ENCODE measurements around the gene ADGRF5. TPM values are rescaled to one million over a fixed set of nuclear protein-coding genes. Genes with fewer than 3 reads are reported as not detected.

Gene ADGRF5
- polyA plus RNA-seq, 1 experiment = not detected

DNA sequence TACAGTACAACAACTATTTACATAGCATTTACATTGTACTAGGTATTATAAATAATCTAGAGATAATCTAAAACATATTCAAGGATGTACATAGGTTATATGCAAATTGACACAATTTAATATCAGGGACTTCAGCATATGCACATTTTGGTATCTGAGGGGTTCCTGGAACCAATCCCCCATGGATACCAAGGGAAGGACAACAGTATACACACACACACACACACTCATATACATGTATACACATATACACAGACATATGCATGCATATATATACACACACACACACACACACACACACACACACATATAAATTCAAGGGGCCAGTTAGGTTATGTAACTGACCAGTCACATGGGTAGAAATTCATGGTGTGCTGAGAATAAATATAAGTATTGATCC lies 24.9 kb downstream of the ADGRF5 start:
- CTCF ChIA-PET = no interaction called here
- DNase-seq (ENCODE audit: low read depth, low spot score) = no peak
- Histone ChIP-seq H3K4me3 (ENCODE audit: low read depth, low read length) (no peak overlapping the region), H3K27me3 (ENCODE audit: control insufficient read depth, insufficient read depth, low read length) (no peaks in the 10 kb centered on the region), H3K27ac (ENCODE audit: low read depth, low read length) (no peak overlapping the region), H3K9me3 (ENCODE audit: control insufficient read depth, insufficient read depth, low read length) (no peaks in the 10 kb centered on the region)
- TF ChIP-seq, protein P1, sequence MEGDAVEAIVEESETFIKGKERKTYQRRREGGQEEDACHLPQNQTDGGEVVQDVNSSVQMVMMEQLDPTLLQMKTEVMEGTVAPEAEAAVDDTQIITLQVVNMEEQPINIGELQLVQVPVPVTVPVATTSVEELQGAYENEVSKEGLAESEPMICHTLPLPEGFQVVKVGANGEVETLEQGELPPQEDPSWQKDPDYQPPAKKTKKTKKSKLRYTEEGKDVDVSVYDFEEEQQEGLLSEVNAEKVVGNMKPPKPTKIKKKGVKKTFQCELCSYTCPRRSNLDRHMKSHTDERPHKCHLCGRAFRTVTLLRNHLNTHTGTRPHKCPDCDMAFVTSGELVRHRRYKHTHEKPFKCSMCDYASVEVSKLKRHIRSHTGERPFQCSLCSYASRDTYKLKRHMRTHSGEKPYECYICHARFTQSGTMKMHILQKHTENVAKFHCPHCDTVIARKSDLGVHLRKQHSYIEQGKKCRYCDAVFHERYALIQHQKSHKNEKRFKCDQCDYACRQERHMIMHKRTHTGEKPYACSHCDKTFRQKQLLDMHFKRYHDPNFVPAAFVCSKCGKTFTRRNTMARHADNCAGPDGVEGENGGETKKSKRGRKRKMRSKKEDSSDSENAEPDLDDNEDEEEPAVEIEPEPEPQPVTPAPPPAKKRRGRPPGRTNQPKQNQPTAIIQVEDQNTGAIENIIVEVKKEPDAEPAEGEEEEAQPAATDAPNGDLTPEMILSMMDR (IDR thresholded peaks at IDR 0.05; ENCODE audit: low read depth, low read length) = no peak
- POLR2A ChIA-PET = no interaction called here

DNA sequence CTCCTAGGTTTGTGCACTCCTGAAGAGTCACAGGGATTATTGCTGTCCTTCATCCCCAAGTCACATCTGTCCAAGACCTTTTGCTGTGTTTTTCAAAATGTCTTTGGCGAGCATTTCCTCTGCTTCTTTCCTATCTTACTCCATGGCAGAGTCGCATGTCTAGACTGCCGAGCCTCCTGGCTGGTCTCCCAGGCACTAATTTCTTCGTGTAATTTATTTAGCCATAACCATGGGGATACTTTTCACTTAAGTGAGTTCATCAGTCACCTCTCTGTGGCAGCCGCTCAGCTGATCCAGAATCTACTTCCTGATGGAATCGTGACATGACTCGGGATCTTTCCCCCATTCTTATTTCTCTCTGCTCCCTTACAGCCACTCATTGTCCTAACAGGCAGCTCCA lies 25.8 kb downstream of the ADGRF5 start:
- no peak overlapping the region for H3K27ac ChIP-seq (ENCODE audit: low read depth, low read length)
- H3K4me3 ChIP-seq (ENCODE audit: low read depth, low read length) = no peak overlapping the region
- TF ChIP-seq, protein P1 (IDR thresholded peaks at IDR 0.05; ENCODE audit: low read depth, low read length) = no peak
- DNase-seq (ENCODE audit: low read depth, low spot score) = no peak
- no peaks in the 10 kb centered on the region for H3K27me3 ChIP-seq (ENCODE audit: control insufficient read depth, insufficient read depth, low read length)
- H3K9me3 ChIP-seq (ENCODE audit: control insufficient read depth, insufficient read depth, low read length) = no peaks in the 10 kb centered on the region
- POLR2A ChIA-PET = no interaction called here
- CTCF ChIA-PET = no interaction called here

- Histone ChIP-seq H3K9me3 (ENCODE audit: control insufficient read depth, insufficient read depth, low read length) (no peaks in the 10 kb centered on the region), H3K4me3 (ENCODE audit: low read depth, low read length) (no peak overlapping the region), H3K27me3 (ENCODE audit: control insufficient read depth, insufficient read depth, low read length) (no peaks in the 10 kb centered on the region), H3K27ac (ENCODE audit: low read depth, low read length) (no peak overlapping the region)
- TF ChIP-seq, protein P1 (IDR thresholded peaks at IDR 0.05; ENCODE audit: low read depth, low read length) = no peak
- DNase-seq (ENCODE audit: low read depth, low spot score) = no peak
- CTCF ChIA-PET = no interaction called here
- POLR2A ChIA-PET = no interaction called here
Measured at GRCh38 chr6:46894433-46894832, 27.3 kb downstream of the ADGRF5 start.

- H3K27me3 ChIP-seq (ENCODE audit: control insufficient read depth, insufficient read depth, low read length) = no peaks in the 10 kb centered on the region
- H3K4me3 ChIP-seq (ENCODE audit: low read depth, low read length) = no peak overlapping the region
- ChIA-PET CTCF (no interaction called here), POLR2A (no interaction called here)
- H3K9me3 ChIP-seq (ENCODE audit: control insufficient read depth, insufficient read depth, low read length) = no peaks in the 10 kb centered on the region
- no peak for DNase-seq (ENCODE audit: low read depth, low spot score)
- TF ChIP-seq, protein P1 (IDR thresholded peaks at IDR 0.05; ENCODE audit: low read depth, low read length) = no peak
- H3K27ac ChIP-seq (ENCODE audit: low read depth, low read length) = no peak overlapping the region
Measured at GRCh38 chr6:46893648-46894047, 28.1 kb downstream of the ADGRF5 start.

- H3K27me3 ChIP-seq (ENCODE audit: control insufficient read depth, insufficient read depth, low read length) = no peaks in the 10 kb centered on the region
- H3K4me3 ChIP-seq (ENCODE audit: low read depth, low read length) = no peak overlapping the region
- no peaks in the 10 kb centered on the region for H3K9me3 ChIP-seq (ENCODE audit: control insufficient read depth, insufficient read depth, low read length)
- ChIA-PET CTCF (no interaction called here), POLR2A (no interaction called here)
- no peak for DNase-seq (ENCODE audit: low read depth, low spot score)
- no peak overlapping the region for H3K27ac ChIP-seq (ENCODE audit: low read depth, low read length)
- TF ChIP-seq, protein P1 (IDR thresholded peaks at IDR 0.05; ENCODE audit: low read depth, low read length) = no peak
Measured at GRCh38 chr6:46891252-46891795, 30.4 kb downstream of the ADGRF5 start.

Data from AG04450 (cell line).